Ectodermal cell (in vitro differentiated cells): ENCODE results near the gene MARCHF3.

Experiments used
- H3K27ac ChIP-seq: 2 replicates; pipeline ENCODE4 v1.7.0; 2013; ENCODE audit warnings: mild to moderate bottlenecking, low read depth, low read length; ENCODE audit not compliant: insufficient read depth, poor library complexity, severe bottlenecking
- H3K27me3 ChIP-seq: 2 replicates; pipeline ENCODE4 v1.7.0; 2013; ENCODE audit warnings: mild to moderate bottlenecking, low read length; ENCODE audit not compliant: insufficient read depth, control insufficient read depth, poor library complexity, severe bottlenecking
- H3K36me3 ChIP-seq: one replicate; pipeline ENCODE4 v1.7.0; 2013; ENCODE audit warnings: low read length; ENCODE audit not compliant: control insufficient read depth, insufficient read depth
- H3K4me1 ChIP-seq: one replicate; pipeline ENCODE4 v1.7.0; 2013; ENCODE audit warnings: low read length; ENCODE audit not compliant: control insufficient read depth, insufficient read depth
- H3K4me3 ChIP-seq: 2 replicates; pipeline ENCODE4 v1.7.0; 2013; ENCODE audit warnings: low read depth, low read length, control low read depth; ENCODE audit not compliant: insufficient read depth
- H3K9me3 ChIP-seq: 2 replicates; pipeline ENCODE4 v1.7.0; 2013; ENCODE audit warnings: mild to moderate bottlenecking, low read length, moderate library complexity; ENCODE audit not compliant: control insufficient read depth
- WGBS, 2 experiments: methylation state at CpG; one replicate each; pipeline ENCODE4 v1.1.7; 2013; ENCODE audit warnings: missing lambda C conversion rate in 2 of 2; 5-methylcytosine and 5-hydroxymethylcytosine counted together

The MARCHF3 gene

DNA sequence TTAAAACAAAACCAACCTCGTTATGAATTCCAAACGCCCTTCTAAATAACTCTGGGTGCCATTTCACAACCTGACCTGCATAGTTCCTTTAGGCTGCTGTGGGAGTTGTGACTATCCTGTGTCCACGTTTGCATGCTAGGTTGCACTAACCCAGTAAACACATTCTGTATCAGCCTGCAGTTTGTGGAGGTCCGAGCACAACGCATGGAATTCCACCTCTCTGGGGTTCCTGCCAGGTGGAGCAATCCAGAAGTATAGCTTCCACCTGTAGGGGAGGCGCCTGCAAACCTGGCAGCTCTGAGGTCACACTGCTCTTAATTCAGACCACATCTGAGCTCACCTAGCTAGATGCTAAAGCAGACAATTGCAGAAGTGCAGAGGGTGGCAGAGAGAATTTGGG is 57.2 kb downstream of the MARCHF3 start:
- Histone ChIP-seq H3K36me3 (no peaks in the 10 kb centered on the region), H3K4me3 (no peak overlapping the region), H3K4me1 (no peaks in the 10 kb centered on the region), H3K27ac (no peak overlapping the region), H3K9me3 (no peaks in the 10 kb centered on the region), H3K27me3 (no peaks in the 10 kb centered on the region)
- WGBS, 2 experiments = 88 to 94% methylated on average over 6 of the region's 6 CpGs

DNA sequence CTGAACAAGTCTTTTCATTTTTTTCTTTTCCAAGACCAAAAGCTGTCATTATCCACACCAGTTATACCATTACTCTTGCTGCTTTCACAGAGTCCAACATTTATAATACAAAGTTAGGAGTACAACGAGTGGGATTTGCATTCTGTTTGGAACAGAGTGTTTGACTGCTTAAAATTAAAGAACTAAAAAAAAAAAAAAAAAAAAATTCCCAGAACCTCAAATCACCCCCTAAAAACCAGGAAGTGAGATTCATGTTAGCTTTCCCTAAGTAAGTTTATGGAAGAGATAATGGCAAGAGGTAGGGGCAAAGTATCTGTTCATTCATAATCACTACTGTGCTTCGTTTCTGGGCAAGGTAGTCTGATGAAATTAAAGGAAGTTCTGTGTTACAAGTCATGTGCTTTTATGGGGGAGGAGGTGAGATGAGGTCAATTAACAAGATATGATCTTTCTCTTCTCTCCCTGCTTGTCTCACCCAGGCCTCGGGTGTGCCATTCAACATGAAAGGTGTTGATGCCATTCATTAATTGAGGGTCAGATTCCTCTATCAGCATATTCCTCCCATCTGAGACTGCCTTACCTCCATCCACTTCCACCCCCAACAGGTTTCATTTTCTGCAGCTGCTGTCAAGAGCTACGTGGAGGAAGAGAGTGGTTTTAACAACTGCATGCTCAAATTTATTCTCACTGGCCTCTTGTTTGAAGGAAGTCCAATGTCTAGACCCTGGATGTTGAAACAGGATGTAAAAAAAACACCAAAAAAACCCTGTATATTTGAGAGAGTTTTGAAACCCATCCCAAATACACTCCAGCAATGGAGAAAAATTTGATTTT is 58.1 kb downstream of the MARCHF3 start:
- 84 to 85% methylated on average over 3 of the region's 4 CpGs for WGBS, 2 experiments
- no peaks in the 10 kb centered on the region for H3K9me3 ChIP-seq

DNA sequence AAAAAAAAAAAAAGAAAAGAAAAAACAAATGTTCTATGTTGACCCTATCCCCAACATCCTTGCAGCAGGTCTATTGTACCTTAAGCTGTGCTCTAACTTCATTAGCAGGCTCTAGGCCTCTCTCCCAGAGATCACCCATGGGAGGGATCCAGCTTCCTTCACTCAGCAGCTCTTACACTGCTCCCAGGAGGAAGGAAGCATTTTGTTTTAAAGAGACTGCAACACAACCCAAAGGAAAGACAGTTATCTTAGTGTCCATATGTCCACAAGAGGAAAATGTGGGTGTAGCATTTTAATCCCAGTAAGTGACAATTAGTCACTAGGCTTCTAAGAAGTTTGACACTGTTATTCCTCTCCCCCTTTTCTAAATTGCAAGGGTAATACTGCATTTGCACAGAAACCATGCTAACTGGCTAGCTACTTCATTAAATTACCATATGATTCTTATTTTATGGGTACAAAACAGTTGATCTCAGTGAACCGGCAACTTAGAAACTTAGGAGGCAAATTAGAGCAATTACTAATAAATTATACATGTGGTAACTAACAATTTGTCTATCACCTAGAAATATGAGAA is 58.8 kb downstream of the MARCHF3 start:
- WGBS, 2 experiments = 100% methylated on average over 1 of the region's 1 CpG; no CpG with 5 or more reads in 1 of the 2 experiments
- Histone ChIP-seq H3K4me1 (no peaks in the 10 kb centered on the region), H3K9me3 (no peaks in the 10 kb centered on the region), H3K27ac (no peak overlapping the region), H3K36me3 (no peaks in the 10 kb centered on the region), H3K27me3 (no peaks in the 10 kb centered on the region), H3K4me3 (no peak overlapping the region)

More for the DNA sequence above, 58.1 kb downstream of the MARCHF3 start:
- Histone ChIP-seq H3K4me1 (no peaks in the 10 kb centered on the region), H3K27ac (no peak overlapping the region), H3K27me3 (no peaks in the 10 kb centered on the region), H3K36me3 (no peaks in the 10 kb centered on the region), H3K4me3 (no peak overlapping the region)

DNA sequence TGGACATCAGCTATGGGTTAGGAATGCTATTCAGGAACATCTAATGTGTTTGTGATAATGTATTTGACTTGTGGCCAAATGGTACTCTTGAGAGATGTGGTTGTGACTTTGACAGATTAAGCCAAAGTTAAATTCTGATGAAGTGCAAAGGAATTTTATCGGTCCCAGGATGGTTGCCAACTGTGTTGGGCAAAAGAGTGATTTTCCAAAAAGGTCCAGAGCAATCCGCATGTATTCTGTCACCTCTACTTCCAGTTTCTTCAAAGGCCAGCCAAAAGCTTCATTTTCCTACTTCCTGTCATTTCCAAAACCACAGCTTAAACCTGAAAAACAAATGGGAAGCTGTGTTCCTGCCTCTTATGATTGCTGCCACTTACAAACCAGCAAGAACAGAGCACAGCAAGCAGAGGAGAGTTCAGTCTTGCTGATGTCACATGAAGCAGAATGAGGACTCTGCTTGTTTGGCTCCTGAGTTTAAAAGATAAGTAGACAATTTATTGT is 59.8 kb downstream of the MARCHF3 start:
- H3K27ac ChIP-seq = no peak overlapping the region
- 95% methylated on average over 2 of the region's 2 CpGs for WGBS, 2 experiments
- no peaks in the 10 kb centered on the region for H3K9me3 ChIP-seq
- H3K27me3 ChIP-seq = no peaks in the 10 kb centered on the region
- no peak overlapping the region for H3K4me3 ChIP-seq
- no peaks in the 10 kb centered on the region for H3K36me3 ChIP-seq
- no peaks in the 10 kb centered on the region for H3K4me1 ChIP-seq

DNA sequence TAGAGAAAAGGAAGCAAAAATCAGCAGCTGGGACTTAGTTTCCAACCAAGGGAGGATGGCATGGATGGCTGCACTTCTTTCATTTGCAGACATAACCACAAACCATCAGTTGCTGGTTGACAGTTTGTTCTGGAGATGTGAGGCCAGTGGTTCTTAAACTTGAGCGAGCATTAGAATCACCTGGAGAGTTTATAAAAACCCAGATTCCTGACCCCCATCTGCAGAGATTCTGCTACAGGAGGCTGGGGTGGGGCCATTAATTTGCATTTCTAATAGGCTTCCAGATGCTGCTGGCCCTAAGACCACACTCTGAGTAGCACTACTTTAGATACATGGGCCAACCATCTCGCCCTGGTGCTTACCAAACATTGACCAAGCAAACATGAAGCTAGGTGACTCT is 60.8 kb downstream of the MARCHF3 start:
- Histone ChIP-seq H3K4me1 (no peaks in the 10 kb centered on the region), H3K4me3 (no peak overlapping the region), H3K27me3 (no peaks in the 10 kb centered on the region), H3K9me3 (no peaks in the 10 kb centered on the region), H3K27ac (no peak overlapping the region), H3K36me3 (no peaks in the 10 kb centered on the region)
- 84 to 86% methylated on average over 2 of the region's 2 CpGs for WGBS, 2 experiments

DNA sequence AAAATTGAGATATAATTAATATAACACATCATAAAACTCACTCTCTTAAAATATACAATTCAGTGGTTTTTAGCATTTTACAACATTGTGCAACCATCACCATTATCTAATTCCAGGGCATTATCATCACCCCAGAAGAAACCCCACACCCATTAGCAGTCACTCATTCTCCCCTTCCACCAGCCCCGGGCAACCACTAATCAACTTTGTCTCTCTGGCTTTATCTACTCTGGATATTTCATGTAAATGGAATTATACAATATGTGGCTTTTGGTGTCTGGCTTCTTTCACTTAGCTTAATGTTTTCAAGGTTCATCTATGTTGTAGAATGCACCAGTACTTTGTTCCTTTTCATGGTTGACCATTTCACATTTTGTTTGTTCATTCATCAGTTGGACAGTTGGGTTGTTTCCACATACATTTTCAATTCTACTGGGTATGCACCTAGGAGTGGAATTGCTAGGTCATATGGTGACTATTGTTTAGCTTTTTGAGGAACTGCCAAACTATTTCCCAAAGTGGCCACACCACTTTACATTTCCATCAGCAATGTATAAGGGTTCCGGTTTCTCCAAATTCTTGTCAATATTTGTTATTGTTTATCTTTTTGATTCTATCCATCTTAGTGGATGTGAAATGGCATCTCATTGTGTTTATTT is 62.4 kb downstream of the MARCHF3 start:
- no peaks in the 10 kb centered on the region for H3K4me1 ChIP-seq
- H3K4me3 ChIP-seq = no peak overlapping the region
- no peak overlapping the region for H3K27ac ChIP-seq
- WGBS, 2 experiments = 83% methylated on average over 2 of the region's 2 CpGs; no CpG with 5 or more reads in 1 of the 2 experiments
- H3K9me3 ChIP-seq = no peaks in the 10 kb centered on the region
- no peaks in the 10 kb centered on the region for H3K36me3 ChIP-seq
- no peaks in the 10 kb centered on the region for H3K27me3 ChIP-seq

DNA sequence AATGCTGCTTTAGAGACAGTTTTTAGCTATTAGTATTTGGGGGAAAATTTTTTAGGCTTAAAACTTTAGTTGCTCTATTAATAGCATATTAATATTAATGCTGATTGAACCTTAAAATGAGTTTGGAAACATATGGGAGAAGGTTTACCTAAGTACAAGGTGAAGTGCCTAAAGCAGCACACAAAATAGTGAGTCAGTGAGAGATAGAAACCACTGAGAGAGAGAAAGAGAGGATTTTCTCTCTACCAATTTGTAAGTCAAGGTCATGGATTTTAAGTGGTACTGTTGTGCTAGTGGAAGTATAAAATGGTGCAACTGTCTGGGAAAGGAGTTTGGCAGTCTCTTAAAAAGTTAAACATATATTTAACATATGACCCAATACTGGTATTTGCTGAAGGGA is 64.9 kb downstream of the MARCHF3 start:
- H3K4me1 ChIP-seq = no peaks in the 10 kb centered on the region
- H3K4me3 ChIP-seq = no peak overlapping the region
- no peaks in the 10 kb centered on the region for H3K9me3 ChIP-seq
- no peak overlapping the region for H3K27ac ChIP-seq
- no peaks in the 10 kb centered on the region for H3K36me3 ChIP-seq
- no peaks in the 10 kb centered on the region for H3K27me3 ChIP-seq

DNA sequence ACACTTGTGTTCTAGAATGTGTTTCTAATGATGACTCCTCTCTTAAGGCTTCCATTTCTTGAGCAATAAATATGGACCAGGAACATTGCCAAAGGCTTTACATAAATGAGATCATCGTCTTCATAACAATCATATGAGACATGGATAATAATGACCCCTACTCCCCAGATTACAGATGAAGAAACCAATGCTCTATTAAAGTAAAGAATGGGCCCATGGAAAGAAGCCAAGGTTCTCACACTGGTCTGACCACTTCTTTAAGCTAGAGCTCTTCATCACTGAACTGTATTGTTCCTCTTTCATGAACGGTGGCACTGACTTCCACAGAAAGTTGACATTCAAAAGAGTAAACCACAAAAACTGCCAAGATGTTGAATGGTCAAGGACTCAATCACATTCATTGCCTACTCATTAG is 65.3 kb downstream of the MARCHF3 start:
- no peak overlapping the region for H3K4me3 ChIP-seq
- H3K27ac ChIP-seq = no peak overlapping the region
- no peaks in the 10 kb centered on the region for H3K9me3 ChIP-seq
- WGBS, 2 experiments = 92 to 93% methylated on average over 2 of the region's 2 CpGs
- H3K27me3 ChIP-seq = no peaks in the 10 kb centered on the region
- H3K36me3 ChIP-seq = no peaks in the 10 kb centered on the region
- H3K4me1 ChIP-seq = no peaks in the 10 kb centered on the region

DNA sequence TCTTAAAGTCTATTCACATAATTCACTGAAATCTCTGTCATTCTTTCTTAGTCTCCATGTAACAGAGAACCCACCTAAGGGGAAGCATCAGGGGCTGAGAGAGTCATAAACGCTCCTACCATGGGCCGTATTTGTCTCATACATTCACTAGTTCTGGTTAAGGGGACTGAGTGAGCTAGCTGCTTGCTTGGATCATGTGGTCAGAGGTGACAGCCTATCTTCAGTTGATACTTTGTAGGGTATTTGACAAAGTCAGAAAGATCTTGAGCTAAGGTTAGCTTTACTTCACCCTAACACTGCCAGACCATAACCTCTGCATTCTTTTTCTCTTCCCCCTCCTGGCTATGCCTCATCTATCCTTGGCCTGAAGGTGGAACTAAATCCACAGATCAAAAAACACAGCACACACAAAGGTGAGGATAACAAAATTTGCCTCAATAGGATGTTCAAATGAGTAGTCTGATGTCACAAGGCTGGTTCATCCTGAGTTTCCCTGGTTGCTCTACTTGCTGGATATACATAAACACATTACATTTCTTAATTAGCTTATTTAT is 66.5 kb downstream of the MARCHF3 start:
- no peak overlapping the region for H3K4me3 ChIP-seq
- WGBS, 2 experiments = 91 to 96% methylated on average over 2 of the region's 2 CpGs
- no peaks in the 10 kb centered on the region for H3K36me3 ChIP-seq
- H3K27ac ChIP-seq = no peak overlapping the region
- H3K27me3 ChIP-seq = no peaks in the 10 kb centered on the region
- H3K9me3 ChIP-seq = no peaks in the 10 kb centered on the region
- H3K4me1 ChIP-seq = no peaks in the 10 kb centered on the region

DNA sequence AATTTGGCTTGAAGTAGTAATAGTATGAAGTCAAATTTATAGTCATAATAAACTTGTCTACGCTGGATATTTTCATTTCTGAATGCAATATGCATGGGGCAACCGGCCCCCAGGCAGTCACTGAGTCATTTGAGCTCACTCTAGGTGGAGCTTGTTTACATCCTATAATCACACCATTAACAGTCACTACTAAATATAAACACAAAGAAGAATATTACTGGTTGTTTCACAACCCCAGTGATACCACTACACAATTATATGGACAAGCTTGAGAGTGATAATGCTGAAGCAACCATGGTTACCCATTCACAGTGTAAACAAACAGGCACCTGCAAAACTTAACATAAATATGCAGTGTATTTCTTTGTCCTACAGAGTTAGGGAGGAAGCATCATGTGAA is 68.7 kb downstream of the MARCHF3 start:
- H3K4me1 ChIP-seq = no peaks in the 10 kb centered on the region
- H3K27ac ChIP-seq = no peak overlapping the region
- H3K9me3 ChIP-seq = no peaks in the 10 kb centered on the region
- H3K27me3 ChIP-seq = no peaks in the 10 kb centered on the region
- no peak overlapping the region for H3K4me3 ChIP-seq
- no peaks in the 10 kb centered on the region for H3K36me3 ChIP-seq
- 88 to 95% methylated on average over 2 of the region's 2 CpGs for WGBS, 2 experiments
